GM21576 (cell line): Measurements from ENCODE around the gene CDC42EP1.

ENCODE experiments used
- ATAC-seq: cut with Tn5 transposase; IDR thresholded peaks from one replicate; pipeline ENCODE4 v1.9.1; 2021; ENCODE audit warnings: mild to moderate bottlenecking, moderate library complexity; ENCODE audit not compliant: unreplicated experiment

Gene CDC42EP1

GRCh38 chr22:37559521-37559900 is 769 bp upstream of the CDC42EP1 start:
- ATAC-seq = no peak

- no peak for ATAC-seq
These were observed 430 bp downstream of the CDC42EP1 start for GRCh38 chr22:37560608-37561211.

- ATAC-seq = no peak
These were observed 1.1 kb downstream of the CDC42EP1 start for GRCh38 chr22:37561212-37562048.

GRCh38 chr22:37562049-37562875 is 2.0 kb downstream of the CDC42EP1 start:
- ATAC-seq = no peak

- ATAC-seq = no peak
These were observed 3.1 kb downstream of the CDC42EP1 start for GRCh38 chr22:37563153-37564081.

- ATAC-seq = no peak
These were observed 3.9 kb downstream of the CDC42EP1 start for GRCh38 chr22:37564111-37564711.

- no peak for ATAC-seq
These were observed 5.5 kb downstream of the CDC42EP1 start for GRCh38 chr22:37565830-37566229.

- no peak for ATAC-seq
These were observed 6.1 kb downstream of the CDC42EP1 start for GRCh38 chr22:37566329-37566837.

- ATAC-seq = peak; percentile 63
These were observed 6.9 kb downstream of the CDC42EP1 start for GRCh38 chr22:37566903-37567798.

GRCh38 chr22:37568012-37568411 is 7.7 kb downstream of the CDC42EP1 start:
- no peak for ATAC-seq

GRCh38 chr22:37568448-37569008 is 8.2 kb downstream of the CDC42EP1 start:
- no peak for ATAC-seq

- no peak for ATAC-seq
These were observed 9.0 kb downstream of the CDC42EP1 start for GRCh38 chr22:37569009-37569920.

- ATAC-seq = no peak
These were observed 9.8 kb downstream of the CDC42EP1 start for GRCh38 chr22:37569921-37570660.

- ATAC-seq = no peak
These were observed 10.3 kb downstream of the CDC42EP1 start for GRCh38 chr22:37570661-37570976.

GRCh38 chr22:37571258-37571991 is 11.1 kb downstream of the CDC42EP1 start:
- no peak for ATAC-seq

GRCh38 chr22:37571992-37572373 is 11.7 kb downstream of the CDC42EP1 start:
- ATAC-seq = no peak
